Measurements from ENCODE around the gene SPIC.

The SPIC gene

DNA sequence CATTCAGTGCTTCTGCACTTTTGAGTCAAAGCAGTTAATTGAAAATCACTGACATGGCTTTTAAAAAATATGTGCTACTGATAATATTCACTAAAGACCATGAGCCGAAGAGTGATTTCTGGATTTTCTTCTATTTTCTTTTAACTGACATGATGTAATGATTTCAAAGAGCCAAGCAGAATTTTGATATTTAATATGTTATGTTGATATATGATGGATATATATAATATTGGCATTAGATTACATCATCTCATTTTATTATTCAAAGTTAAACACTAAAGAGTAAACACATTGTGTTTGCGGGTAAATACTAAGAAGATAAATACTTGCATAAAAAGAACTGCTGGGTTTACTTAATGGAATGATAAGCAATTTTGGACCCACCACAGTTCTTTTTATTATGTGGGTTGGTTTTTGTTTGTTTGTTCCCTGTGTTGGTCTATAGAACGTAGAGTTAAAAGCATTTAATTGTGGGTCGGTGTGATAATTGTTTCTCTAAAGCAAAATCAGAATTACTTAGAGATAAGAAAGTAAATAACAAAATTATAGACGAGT is 692 bp downstream of the SPIC start:
- H3K27me3 ChIP-seq (ENCODE audit: insufficient read depth, low read length) = no peaks in the 10 kb centered on the region
- no peaks in the 10 kb centered on the region for H3K9me3 ChIP-seq (ENCODE audit: insufficient read depth, low read depth, low read length)
- peaks cover 9% of the 10 kb centered on the region; the same call in 1 of the 2 replicates for H3K4me1 ChIP-seq (ENCODE audit: insufficient read depth, low read length)
- H3K9ac ChIP-seq (ENCODE audit: low read depth, low read length) = no peak overlapping the region
- no peak overlapping the region for H3K4me3 ChIP-seq (ENCODE audit: low read length)
- no peak overlapping the region for H3K27ac ChIP-seq (ENCODE audit: low read length)
- no peaks in the 10 kb centered on the region for H3K36me3 ChIP-seq (ENCODE audit: insufficient read depth, low read depth, low read length)

DNA sequence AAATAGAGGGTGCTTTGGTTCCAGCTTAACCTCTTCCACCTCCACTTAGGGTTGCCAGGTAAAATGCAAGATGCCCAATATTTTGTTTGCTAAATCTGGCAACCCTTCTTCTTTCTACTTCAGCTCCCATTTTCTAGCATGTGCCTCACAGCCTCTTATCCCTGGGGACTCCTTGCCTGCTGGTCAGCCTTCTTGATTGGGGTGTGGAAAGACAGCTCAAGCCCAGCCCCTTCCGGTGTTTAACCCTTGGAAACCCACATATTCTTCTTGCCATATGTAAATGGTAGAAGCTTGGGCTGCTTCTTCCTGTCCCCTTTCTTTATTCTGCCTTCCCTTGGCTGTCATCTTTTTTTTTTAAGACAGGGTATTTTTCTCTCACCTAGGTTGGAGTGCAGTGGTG is 5.7 kb downstream of the SPIC start:
- Histone ChIP-seq H3K27ac (ENCODE audit: low read length) (no peak overlapping the region), H3K4me3 (ENCODE audit: low read length) (no peak overlapping the region), H3K9me3 (ENCODE audit: insufficient read depth, low read depth, low read length) (no peaks in the 10 kb centered on the region), H3K4me1 (ENCODE audit: insufficient read depth, low read length) (no peaks in the 10 kb centered on the region), H3K9ac (ENCODE audit: low read depth, low read length) (no peak overlapping the region), H3K36me3 (ENCODE audit: insufficient read depth, low read depth, low read length) (no peaks in the 10 kb centered on the region), H3K27me3 (ENCODE audit: insufficient read depth, low read length) (no peaks in the 10 kb centered on the region)

DNA sequence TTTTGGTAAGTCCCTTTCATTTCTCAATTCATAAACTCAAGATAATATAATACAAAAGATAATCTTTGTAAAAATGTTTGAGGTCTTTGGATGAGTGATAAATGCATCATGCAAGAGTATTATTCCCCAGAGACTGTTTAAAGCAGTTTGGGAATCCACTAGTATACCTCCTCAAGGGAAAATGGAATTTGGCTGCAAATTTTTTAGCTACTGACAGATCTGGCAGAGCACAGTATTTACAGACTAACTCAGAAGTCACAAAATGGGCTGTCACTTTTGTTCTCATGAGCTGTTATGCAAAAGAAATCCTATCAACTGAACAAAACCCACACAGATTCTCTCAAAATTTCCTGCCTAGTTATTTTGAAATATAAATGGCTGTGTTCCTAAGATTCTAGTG is 9.9 kb downstream of the SPIC start:
- H3K27me3 ChIP-seq (ENCODE audit: insufficient read depth, low read length) = no peaks in the 10 kb centered on the region
- H3K4me1 ChIP-seq (ENCODE audit: insufficient read depth, low read length) = no peaks in the 10 kb centered on the region
- H3K9me3 ChIP-seq (ENCODE audit: insufficient read depth, low read depth, low read length) = no peaks in the 10 kb centered on the region
- no peak overlapping the region for H3K4me3 ChIP-seq (ENCODE audit: low read length)
- H3K9ac ChIP-seq (ENCODE audit: low read depth, low read length) = no peak overlapping the region
- H3K27ac ChIP-seq (ENCODE audit: low read length) = no peak overlapping the region
- no peaks in the 10 kb centered on the region for H3K36me3 ChIP-seq (ENCODE audit: insufficient read depth, low read depth, low read length)

DNA sequence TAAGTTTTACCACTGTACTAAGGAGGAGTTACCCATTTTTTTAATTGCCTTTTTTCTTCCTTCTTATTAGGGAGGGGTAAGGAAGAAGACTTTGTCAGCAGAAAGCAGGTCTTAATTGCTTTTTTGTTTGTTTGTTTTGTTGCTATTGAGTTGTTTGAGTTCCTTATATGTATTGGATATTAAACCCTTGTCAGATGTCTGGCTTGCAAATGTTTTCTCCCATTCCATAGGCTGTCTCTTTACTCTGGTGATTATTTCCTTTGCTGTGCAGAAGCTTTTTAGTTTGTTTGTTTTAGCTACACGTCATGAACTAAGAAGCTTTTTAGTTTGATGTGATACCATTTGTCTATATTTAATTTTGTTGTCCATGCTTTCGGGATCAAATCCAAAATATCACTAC is 13.3 kb downstream of the SPIC start:
- Histone ChIP-seq H3K4me3 (ENCODE audit: low read length) (no peak overlapping the region), H3K9me3 (ENCODE audit: insufficient read depth, low read depth, low read length) (no peaks in the 10 kb centered on the region), H3K27me3 (ENCODE audit: insufficient read depth, low read length) (no peaks in the 10 kb centered on the region), H3K27ac (ENCODE audit: low read length) (no peak overlapping the region), H3K9ac (ENCODE audit: low read depth, low read length) (no peak overlapping the region), H3K4me1 (ENCODE audit: insufficient read depth, low read length) (no peaks in the 10 kb centered on the region), H3K36me3 (ENCODE audit: insufficient read depth, low read depth, low read length) (no peaks in the 10 kb centered on the region)

DNA sequence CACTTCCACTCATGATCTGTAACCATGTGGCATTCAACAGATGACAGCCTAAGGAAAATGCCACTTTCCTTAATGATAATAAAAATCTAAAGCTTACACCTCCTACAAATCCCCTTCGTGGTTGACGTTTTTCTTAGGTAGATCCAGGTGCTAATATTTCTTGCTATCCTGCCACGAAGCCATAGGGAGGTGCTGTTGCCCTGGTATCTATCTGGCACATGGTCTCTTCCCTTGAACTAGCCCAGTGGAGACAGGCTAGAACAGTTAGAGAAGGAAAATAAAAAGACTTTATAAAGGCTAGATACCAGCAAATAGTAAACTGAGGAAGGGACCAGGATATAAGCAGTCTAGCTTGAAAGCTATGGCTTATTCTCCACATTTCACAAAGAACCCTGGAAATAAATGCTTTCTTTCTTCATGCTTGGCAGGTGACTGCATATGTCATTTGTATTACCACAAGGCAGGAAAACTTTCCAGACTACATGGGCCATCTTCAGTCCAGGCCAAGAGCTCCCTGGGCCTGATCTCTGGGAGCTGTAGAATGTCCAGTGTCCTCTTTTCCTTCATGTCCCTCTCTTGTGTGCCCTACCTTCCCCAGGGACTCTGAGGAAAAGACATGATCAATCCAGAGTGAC is 15.3 kb downstream of the SPIC start:
- H3K36me3 ChIP-seq (ENCODE audit: insufficient read depth, low read depth, low read length) = no peaks in the 10 kb centered on the region
- H3K4me1 ChIP-seq (ENCODE audit: insufficient read depth, low read length) = no peaks in the 10 kb centered on the region
- H3K27me3 ChIP-seq (ENCODE audit: insufficient read depth, low read length) = no peaks in the 10 kb centered on the region
- no peak overlapping the region for H3K9ac ChIP-seq (ENCODE audit: low read depth, low read length)
- H3K4me3 ChIP-seq (ENCODE audit: low read length) = no peak overlapping the region
- H3K9me3 ChIP-seq (ENCODE audit: insufficient read depth, low read depth, low read length) = no peaks in the 10 kb centered on the region
- H3K27ac ChIP-seq (ENCODE audit: low read length) = no peak overlapping the region

DNA sequence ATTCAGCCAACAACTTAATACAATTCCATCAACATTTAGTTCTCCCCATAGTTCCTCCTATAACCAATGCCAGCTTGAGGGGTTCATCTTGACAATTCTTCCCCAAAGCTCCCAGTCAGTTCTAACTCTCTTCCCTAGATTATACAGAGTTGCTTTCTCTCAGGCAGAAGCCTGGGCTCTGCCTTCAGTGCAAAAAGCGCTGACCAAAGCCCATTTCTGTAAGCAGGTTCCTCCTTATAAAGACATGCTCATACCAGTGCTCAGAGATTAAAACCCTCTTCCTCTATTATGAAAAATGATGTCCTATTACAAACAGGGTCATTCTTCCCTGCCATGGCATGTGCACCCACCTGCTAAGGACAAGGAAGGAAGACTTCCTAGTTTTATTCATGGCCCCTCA is 16.2 kb downstream of the SPIC start:
- no peak overlapping the region for H3K4me3 ChIP-seq (ENCODE audit: low read length)

DNA sequence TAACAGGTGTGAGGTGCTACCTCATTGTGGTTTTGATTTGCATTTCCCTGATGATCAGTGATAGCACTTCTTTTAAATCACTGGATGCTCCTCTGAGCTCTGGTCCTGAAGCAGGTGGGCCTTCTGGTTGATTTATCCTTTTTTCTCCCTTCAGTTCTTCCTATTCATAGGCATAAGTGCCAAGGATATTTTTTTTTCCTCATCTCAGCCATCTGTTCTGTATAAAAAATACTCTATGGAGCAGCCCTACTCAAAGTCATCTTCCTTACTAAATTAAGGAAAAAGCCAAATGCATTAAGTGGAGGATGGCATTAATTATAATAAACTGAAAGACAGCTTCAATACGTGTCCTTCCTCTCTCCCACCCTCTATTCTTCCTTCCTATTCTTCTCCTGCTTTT is 18.4 kb downstream of the SPIC start:
- H3K9me3 ChIP-seq (ENCODE audit: insufficient read depth, low read depth, low read length) = no peaks in the 10 kb centered on the region
- H3K4me1 ChIP-seq (ENCODE audit: insufficient read depth, low read length) = no peaks in the 10 kb centered on the region
- no peak overlapping the region for H3K9ac ChIP-seq (ENCODE audit: low read depth, low read length)
- H3K4me3 ChIP-seq (ENCODE audit: low read length) = no peak overlapping the region
- H3K36me3 ChIP-seq (ENCODE audit: insufficient read depth, low read depth, low read length) = no peaks in the 10 kb centered on the region
- H3K27me3 ChIP-seq (ENCODE audit: insufficient read depth, low read length) = no peaks in the 10 kb centered on the region
- H3K27ac ChIP-seq (ENCODE audit: low read length) = no peak overlapping the region

More for the DNA sequence above, 16.2 kb downstream of the SPIC start:
- H3K27ac ChIP-seq (ENCODE audit: low read length) = no peak overlapping the region
- H3K36me3 ChIP-seq (ENCODE audit: insufficient read depth, low read depth, low read length) = no peaks in the 10 kb centered on the region
- no peaks in the 10 kb centered on the region for H3K4me1 ChIP-seq (ENCODE audit: insufficient read depth, low read length)
- H3K27me3 ChIP-seq (ENCODE audit: insufficient read depth, low read length) = no peaks in the 10 kb centered on the region
- no peak overlapping the region for H3K9ac ChIP-seq (ENCODE audit: low read depth, low read length)
- H3K9me3 ChIP-seq (ENCODE audit: insufficient read depth, low read depth, low read length) = no peaks in the 10 kb centered on the region

DNA sequence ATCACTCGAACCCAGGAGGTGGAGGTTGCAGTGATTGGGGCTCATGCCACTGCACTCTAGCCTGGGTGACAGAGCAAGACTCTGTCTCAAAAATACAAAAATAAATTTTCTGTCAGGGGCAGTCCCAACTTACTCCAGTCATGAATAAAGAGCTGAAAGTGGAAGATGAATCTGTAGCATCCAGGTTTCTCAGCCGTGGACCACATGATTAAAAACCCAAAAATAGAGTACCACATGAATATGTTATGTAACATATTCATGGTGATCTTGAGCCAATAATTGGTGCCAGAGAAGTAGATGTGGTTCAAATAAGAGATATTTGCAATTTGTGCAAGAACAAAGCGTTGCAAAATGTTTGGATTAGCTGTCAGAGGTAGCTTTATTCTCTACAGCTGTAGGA is 23.1 kb downstream of the SPIC start:
- no peaks in the 10 kb centered on the region for H3K9me3 ChIP-seq (ENCODE audit: insufficient read depth, low read depth, low read length)

DNA sequence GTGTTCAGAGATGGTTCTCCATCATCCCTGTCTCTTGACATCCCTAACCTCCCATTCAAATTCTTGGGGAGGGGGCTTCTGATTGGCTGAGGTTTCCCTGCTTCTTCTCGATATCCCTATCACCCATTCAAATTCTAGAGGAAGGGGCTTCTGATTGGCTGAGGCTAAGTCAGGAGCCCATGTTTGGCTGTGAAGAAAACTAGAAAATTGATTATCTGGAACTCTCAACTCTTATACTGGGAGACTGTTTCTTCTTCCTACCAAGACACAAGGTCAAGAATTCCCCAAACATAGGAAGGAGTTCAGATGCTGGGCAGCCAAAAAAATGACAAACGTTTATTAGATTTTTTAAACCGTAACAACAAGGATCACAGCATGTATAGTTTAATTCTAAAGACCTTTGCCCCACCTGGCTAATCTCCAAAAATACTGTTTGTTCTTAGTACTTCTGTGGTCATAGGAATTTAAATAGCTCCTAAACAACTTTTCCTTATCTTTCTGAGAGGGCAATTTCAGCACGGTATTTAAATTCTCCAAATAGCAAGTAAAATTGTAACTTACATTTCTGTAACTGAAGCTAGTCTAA is 26.4 kb downstream of the SPIC start:
- Histone ChIP-seq H3K4me3 (ENCODE audit: low read length) (no peak overlapping the region), H3K4me1 (ENCODE audit: insufficient read depth, low read length) (no peaks in the 10 kb centered on the region), H3K36me3 (ENCODE audit: insufficient read depth, low read depth, low read length) (no peaks in the 10 kb centered on the region), H3K9me3 (ENCODE audit: insufficient read depth, low read depth, low read length) (no peaks in the 10 kb centered on the region), H3K9ac (ENCODE audit: low read depth, low read length) (no peak overlapping the region), H3K27me3 (ENCODE audit: insufficient read depth, low read length) (no peaks in the 10 kb centered on the region), H3K27ac (ENCODE audit: low read length) (no peak overlapping the region)

More for the DNA sequence above, 23.1 kb downstream of the SPIC start:
- Histone ChIP-seq H3K27ac (ENCODE audit: low read length) (no peak overlapping the region), H3K9ac (ENCODE audit: low read depth, low read length) (no peak overlapping the region), H3K27me3 (ENCODE audit: insufficient read depth, low read length) (no peaks in the 10 kb centered on the region), H3K36me3 (ENCODE audit: insufficient read depth, low read depth, low read length) (no peaks in the 10 kb centered on the region), H3K4me1 (ENCODE audit: insufficient read depth, low read length) (no peaks in the 10 kb centered on the region), H3K4me3 (ENCODE audit: low read length) (no peak overlapping the region)

DNA sequence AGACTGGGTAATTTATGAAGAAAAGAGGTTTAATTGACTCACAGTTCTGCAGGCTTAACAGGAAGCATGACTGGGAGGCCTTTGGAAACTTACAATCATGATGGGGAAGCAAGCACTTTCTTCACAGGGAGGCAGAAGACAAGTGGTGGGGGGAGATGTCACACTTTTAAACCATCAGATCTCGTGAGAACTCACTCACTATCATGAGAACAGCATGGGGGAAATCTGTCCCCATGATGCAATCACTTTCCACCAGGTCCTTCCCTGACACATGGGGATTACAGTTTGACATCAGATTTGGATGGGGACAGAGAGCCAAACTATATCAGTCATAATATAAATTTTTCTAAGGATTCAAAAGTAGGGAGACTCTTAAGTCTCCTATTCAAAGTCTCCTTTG is 46.0 kb downstream of the SPIC start:
- Histone ChIP-seq H3K9me3 (ENCODE audit: insufficient read depth, low read depth, low read length) (no peaks in the 10 kb centered on the region), H3K27me3 (ENCODE audit: insufficient read depth, low read length) (no peaks in the 10 kb centered on the region), H3K36me3 (ENCODE audit: insufficient read depth, low read depth, low read length) (no peaks in the 10 kb centered on the region), H3K9ac (ENCODE audit: low read depth, low read length) (no peak overlapping the region), H3K27ac (ENCODE audit: low read length) (no peak overlapping the region), H3K4me3 (ENCODE audit: low read length) (no peak overlapping the region), H3K4me1 (ENCODE audit: insufficient read depth, low read length) (no peaks in the 10 kb centered on the region)

DNA sequence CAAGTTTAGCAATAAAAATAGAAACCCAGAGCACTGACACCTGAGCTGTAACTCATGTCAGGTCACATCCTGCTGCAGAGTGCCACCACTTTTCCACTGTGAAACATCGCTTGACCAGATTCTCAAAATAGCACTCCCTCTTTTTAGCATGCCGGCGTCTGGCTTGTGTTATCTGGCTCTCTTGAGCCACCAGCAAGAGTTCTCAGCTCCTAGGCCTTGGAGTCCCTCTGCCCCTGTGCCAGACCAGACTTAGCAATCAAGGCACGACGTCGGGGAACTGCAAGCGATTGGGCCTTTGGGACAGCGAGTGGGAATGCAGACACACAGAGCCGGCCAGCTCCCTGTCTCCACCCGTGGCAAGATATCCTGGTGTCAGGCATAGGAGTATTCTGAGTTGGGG is 52.5 kb downstream of the SPIC start:
- Histone ChIP-seq H3K27me3 (ENCODE audit: insufficient read depth, low read length) (no peaks in the 10 kb centered on the region), H3K4me1 (ENCODE audit: insufficient read depth, low read length) (no peaks in the 10 kb centered on the region), H3K27ac (ENCODE audit: low read length) (no peak overlapping the region), H3K36me3 (ENCODE audit: insufficient read depth, low read depth, low read length) (no peaks in the 10 kb centered on the region), H3K9me3 (ENCODE audit: insufficient read depth, low read depth, low read length) (no peaks in the 10 kb centered on the region), H3K9ac (ENCODE audit: low read depth, low read length) (no peak overlapping the region), H3K4me3 (ENCODE audit: low read length) (no peak overlapping the region)

DNA sequence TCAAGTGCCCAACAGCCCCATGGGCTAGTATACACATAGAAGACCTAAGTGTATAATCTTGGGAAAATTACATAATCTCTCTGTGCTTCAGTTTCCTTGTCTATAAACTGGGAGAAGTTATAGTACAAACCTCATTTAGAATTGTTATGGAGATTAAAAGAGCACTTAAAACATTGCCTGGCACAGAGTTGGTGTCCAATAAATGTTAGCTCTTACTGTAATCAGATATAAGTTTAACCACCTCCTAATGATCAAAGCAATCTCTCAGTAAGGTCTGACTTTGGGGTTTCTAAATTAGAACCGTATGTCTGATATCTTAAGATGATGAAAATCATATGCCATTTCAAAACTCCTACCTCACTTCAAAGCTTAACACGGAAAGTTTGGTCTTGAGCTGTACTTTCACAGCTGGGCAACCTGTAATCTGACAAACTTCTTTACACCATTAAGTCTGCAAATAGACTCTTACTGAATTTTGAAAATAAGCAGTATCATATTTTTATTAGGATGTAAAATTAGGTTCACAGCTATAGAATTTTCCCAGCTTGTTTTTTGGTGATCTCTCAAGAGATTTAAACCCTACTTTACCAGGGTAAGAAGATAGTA is 61.0 kb downstream of the SPIC start:
- H3K9ac ChIP-seq (ENCODE audit: low read depth, low read length) = no peak overlapping the region
- no peaks in the 10 kb centered on the region for H3K36me3 ChIP-seq (ENCODE audit: insufficient read depth, low read depth, low read length)
- H3K27me3 ChIP-seq (ENCODE audit: insufficient read depth, low read length) = no peaks in the 10 kb centered on the region
- H3K9me3 ChIP-seq (ENCODE audit: insufficient read depth, low read depth, low read length) = no peaks in the 10 kb centered on the region
- no peak overlapping the region for H3K27ac ChIP-seq (ENCODE audit: low read length)
- no peaks in the 10 kb centered on the region for H3K4me1 ChIP-seq (ENCODE audit: insufficient read depth, low read length)
- no peak overlapping the region for H3K4me3 ChIP-seq (ENCODE audit: low read length)

Measured in iPS-20b (cell line).